AG04449 (cell line): ENCODE results near the gene DOCK2.

Source experiments
- CTCF ChIA-PET: fragments of 350-600 bp; formaldehyde crosslinking; extraction: SDS; loops from one replicate; lab custom pipeline; 2021; ENCODE audit warnings: antibody characterized with exemption; lab: Yijun Ruan, JAX
- POLR2A ChIA-PET: fragments of 400-600, 350-600 bp; formaldehyde crosslinking; extraction: SDS; loops from one replicate; lab custom pipeline; 2020; ENCODE audit warnings: antibody characterized with exemption, inconsistent platforms; lab: Yijun Ruan, JAX
- DNase-seq: peaks from one replicate; pipeline ENCODE4 v3.0.0-alpha.2; 2010; ENCODE audit warnings: low read depth, low spot score
- H3K4me3 ChIP-seq: 2 replicates; pipeline ENCODE4 v1.5.1; 2011; ENCODE audit warnings: low read depth, mild to moderate bottlenecking, control low read depth, low read length
- TF ChIP-seq, protein P1 (sequence below): IDR thresholded peaks from one replicate; pipeline ENCODE4 v1.5.1; 2011; ENCODE audit warnings: mild to moderate bottlenecking, moderate library complexity, low read length, control low read depth, inconsistent platforms; ENCODE audit not compliant: insufficient read depth; ENCODE audit errors: missing control alignments

DOCK2 gene

DNA sequence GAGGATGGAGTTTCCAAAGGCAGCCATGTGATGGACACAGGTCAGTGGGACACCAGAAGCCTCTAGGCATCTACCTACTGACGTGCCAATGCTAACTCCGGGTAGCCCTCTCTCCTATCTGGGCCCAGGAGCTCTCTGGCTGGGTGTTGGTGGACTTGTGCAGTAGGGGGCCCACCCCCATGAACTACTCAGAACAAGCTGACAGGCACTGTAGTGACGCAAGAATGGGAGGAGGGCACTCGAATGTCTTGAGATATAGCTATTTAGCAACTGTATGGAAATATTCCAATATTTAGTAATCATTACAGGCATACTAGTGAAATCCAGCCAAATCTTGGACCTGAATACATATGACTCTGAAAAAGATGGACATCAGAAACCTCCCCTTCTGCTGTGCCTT lies 5.7 kb upstream of the DOCK2 start:
- ChIA-PET POLR2A (no interaction called here), CTCF (interaction anchor here (0.8 to 0.9 kb wide), 3 partner anchors 25 to 349 kb away, joined by 3 to 4 read pairs (median 3); partner anchors contain the start of gene INSYN2B)
- TF ChIP-seq, protein P1, sequence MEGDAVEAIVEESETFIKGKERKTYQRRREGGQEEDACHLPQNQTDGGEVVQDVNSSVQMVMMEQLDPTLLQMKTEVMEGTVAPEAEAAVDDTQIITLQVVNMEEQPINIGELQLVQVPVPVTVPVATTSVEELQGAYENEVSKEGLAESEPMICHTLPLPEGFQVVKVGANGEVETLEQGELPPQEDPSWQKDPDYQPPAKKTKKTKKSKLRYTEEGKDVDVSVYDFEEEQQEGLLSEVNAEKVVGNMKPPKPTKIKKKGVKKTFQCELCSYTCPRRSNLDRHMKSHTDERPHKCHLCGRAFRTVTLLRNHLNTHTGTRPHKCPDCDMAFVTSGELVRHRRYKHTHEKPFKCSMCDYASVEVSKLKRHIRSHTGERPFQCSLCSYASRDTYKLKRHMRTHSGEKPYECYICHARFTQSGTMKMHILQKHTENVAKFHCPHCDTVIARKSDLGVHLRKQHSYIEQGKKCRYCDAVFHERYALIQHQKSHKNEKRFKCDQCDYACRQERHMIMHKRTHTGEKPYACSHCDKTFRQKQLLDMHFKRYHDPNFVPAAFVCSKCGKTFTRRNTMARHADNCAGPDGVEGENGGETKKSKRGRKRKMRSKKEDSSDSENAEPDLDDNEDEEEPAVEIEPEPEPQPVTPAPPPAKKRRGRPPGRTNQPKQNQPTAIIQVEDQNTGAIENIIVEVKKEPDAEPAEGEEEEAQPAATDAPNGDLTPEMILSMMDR = no peak
- DNase-seq = no peak
- no peak overlapping the region for H3K4me3 ChIP-seq

DNA sequence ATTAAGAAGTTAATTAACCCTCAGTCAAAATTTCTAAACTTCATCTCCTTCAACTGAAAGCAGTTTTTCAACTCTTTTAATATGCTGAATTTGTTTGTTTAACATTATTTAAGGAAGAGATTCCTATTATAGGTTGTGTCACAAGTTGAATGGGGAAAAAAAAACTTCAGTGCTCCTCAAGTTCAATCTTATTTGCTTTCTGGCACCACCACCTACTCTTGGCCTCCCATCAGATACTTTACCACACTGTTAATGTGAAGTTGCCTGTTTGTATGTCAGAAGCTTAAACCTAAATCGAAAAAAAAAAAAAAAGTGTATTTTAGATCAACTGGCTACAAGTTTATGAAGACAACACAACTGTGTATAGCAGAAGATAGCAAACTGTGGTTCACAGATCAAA lies 4.1 kb upstream of the DOCK2 start:
- H3K4me3 ChIP-seq = no peak overlapping the region
- DNase-seq = no peak
- ChIA-PET POLR2A (no interaction called here), CTCF (no interaction called here)
- TF ChIP-seq, protein P1 = no peak

DNA sequence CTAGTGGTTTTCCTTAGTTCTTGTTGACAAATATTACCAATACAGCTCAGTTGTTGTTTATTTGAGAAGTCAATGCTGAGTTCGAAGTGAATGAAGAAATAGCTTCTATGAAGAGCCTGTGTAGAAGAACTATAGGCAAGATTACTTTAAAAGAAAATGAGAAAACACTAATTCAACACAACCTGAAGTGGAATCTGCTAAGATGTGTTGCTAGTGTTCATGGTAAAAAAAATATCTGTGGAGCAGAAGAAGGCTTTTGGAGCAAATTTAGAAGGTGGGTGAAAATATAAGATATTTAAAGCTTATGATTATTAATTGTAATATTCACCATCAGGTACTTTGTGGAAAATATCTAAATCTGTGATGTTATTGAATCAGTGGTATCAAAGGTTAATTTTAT lies 2.5 kb upstream of the DOCK2 start:
- TF ChIP-seq, protein P1 = no peak
- no peak overlapping the region for H3K4me3 ChIP-seq
- no peak for DNase-seq
- CTCF ChIA-PET = no interaction called here
- POLR2A ChIA-PET = interaction anchor here (0.6 kb wide), 1 partner anchor 45 kb away, joined by 3 read pairs; no protein-coding TSS in a partner anchor

DNA sequence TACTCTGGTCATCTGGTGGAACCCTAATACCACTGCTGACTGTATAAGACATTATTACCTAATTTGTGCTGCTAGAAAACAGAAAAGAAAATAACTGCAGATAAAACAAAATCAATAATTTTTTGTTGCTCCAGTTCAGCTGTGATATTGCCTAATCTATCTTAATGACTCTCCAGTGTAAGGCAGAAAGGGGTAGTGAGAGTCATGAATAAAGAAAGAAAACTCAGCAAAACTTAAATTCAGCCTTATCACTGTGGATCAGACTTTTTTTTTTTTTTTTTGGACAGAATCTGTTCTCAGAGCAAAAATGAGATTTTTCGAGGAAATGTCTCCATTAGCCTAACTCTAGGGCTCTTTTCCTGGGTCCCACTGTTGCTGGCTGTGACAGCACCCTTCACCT lies 1.1 kb upstream of the DOCK2 start:
- no peak for DNase-seq
- ChIA-PET CTCF (interaction anchor here (0.6 to 1.7 kb wide), 2 partner anchors 11 to 55 kb away, joined by 4 to 5 read pairs; no protein-coding TSS in a partner anchor), POLR2A (no interaction called here)

DNA sequence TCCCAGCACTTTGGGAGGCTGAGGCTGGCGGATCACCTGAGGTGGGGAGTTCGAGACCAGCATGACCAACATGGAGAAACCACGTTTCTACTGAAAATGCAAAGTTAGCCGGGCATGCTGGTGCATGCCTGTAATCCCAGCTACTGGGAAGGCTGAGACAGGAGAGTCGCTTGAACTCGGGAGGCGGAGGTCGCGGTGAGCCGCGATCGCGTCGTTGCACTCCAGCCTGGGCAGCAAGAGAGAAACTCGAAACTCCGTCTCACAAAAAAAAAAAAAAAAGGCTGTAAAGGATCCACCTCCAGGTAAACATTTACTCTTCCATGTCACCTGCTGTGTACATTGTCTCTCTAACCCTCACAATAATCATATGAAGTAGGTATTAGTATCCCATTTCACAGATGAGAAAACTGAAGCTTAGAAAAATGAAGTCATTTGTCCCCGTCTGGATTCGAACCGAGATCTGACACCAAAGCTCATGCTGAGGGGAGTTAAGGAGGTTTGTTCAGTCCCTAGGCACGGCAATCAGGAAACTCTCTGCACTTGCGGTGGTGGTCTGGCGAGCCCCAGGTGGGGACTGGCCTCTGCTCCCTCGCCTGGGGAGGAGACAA lies 494 bp upstream of the DOCK2 start:
- TF ChIP-seq, protein P1 = no peak
- ChIA-PET POLR2A (no interaction called here), CTCF (interaction anchor here (0.6 to 1.7 kb wide), 2 partner anchors 10 to 344 kb away, joined by 3 to 5 read pairs; partner anchors contain the start of gene INSYN2B)
- H3K4me3 ChIP-seq = peak overlapping the region; percentile 20; the same call in 1 of the 2 replicates
- no peak for DNase-seq

More for the DNA sequence above, 1.1 kb upstream of the DOCK2 start:
- TF ChIP-seq, protein P1 = no peak
- H3K4me3 ChIP-seq = no peak overlapping the region

DNA sequence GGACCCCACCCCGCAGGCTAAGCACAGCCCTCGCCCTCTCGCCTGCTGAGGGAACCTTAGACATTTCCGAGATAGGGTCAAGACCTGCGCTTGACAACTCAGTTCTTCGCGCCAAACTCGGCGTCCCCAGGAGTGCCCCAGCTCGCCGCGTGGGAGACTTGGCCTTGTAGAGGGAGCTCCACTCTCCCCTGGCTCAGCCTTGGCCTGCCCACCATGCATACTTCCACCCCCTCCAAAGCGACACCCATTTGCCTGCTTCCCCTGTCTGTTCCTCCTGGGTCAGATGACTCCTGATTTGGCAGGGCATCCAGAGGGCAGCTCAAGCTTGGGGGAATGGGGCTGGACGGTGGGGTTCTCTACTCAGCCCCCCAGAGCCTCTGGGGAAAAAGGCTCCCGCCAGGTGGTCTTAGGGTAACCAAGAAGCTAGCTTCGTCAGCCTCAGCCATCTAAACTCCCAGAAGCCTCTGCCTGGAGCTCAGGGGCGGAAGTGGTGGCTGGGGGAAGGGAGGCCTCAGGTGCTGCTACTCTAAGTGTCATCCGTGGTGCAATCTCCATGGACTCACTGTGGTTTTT lies 560 bp downstream of the DOCK2 start:
- DNase-seq = no peak
- CTCF ChIA-PET = interaction anchor here (0.7 kb wide), 1 partner anchor 343 kb away, joined by 3 read pairs; the partner anchor contains the start of gene INSYN2B
- POLR2A ChIA-PET = no interaction called here
- TF ChIP-seq, protein P1 = no peak
- peak overlapping the region; percentile 23 for H3K4me3 ChIP-seq
